Mucosa of descending colon (tissue), 3 donors: ENCODE data around the gene ACOT8. TPM values are rescaled to one million over a fixed set of nuclear protein-coding genes. Genes with fewer than 3 reads are reported as not detected.
"Not testable (repeated sequence)": the region's sequence is repeated elsewhere in the genome, so short reads cannot be mapped to it uniquely, and the experiment has no call there.

Experiments used
- ATAC-seq: fragments of 200-7000 bp; cut with Tn5 transposase; one replicate; pipeline ENCODE4 v1.9.1; 2020; ENCODE audit warnings: mild to moderate bottlenecking, moderate library complexity
- DNase-seq, 3 donors: peaks; one replicate each; pipeline ENCODE4 v3.0.0-alpha.2; 2020
- H3K36me3 ChIP-seq: fragments of 200-600 bp; one replicate; pipeline ENCODE4 v1.8.0; 2021; ENCODE audit warnings: low read depth, mild to moderate bottlenecking
- H3K4me1 ChIP-seq: fragments of 200-600 bp; one replicate; pipeline ENCODE4 v1.8.0; 2021; ENCODE audit warnings: low read depth, mild to moderate bottlenecking
- H3K4me3 ChIP-seq: fragments of 200-600 bp; one replicate; pipeline ENCODE4 v1.8.0; 2021; ENCODE audit warnings: mild to moderate bottlenecking
- H3K9me3 ChIP-seq: fragments of 200-600 bp; one replicate; pipeline ENCODE4 v1.8.0; 2021; ENCODE audit warnings: mild to moderate bottlenecking
- CTCF ChIP-seq: fragments of 200-600 bp; IDR thresholded peaks from one replicate; pipeline ENCODE4 v1.8.0; 2022; ENCODE audit warnings: antibody characterized with exemption, mild to moderate bottlenecking
- intact Hi-C, 2 donors: fragments of 100-400 bp; cut with DNase I in 1 of 2; cut with micrococcal nuclease in 1 of 2; formaldehyde crosslinking; loops; one replicate each; pipeline versions ENCODE4 v1.11.0 to v1.11.1; 2022; cut with DNase I, micrococcal nuclease
- total RNA-seq, 3 donors: library from RNA; stranded (reverse); fragmentation: NEBNext Ultra II Directional in 2 of 3; extraction: Animal tissue kit (Norgen Biotek cat#: 25700) in 2 of 3; gene quantifications; one replicate each; pipeline versions ENCODE4 v1.2.1 to v1.2.4, GENCODE V29; 2021 to 2023
- donor health status: DM: no; HTN: no; CAD: no; lungs with moderate emphysema.
- donor health status: DM: no; HTN: no; CAD: no.
- donor health status: DM: no; HTN: yes; CAD: no.

Gene ACOT8
- total RNA-seq, 3 donors from 2014 or later = 31.1 to 61.0 (median 32.9) TPM

- no peak for TF ChIP-seq CTCF
- H3K4me3 ChIP-seq = no peak overlapping the region
- H3K9me3 ChIP-seq = no peaks in the 10 kb centered on the region
- H3K4me1 ChIP-seq = peaks cover 6% of the 10 kb centered on the region
- no peak for DNase-seq
- ATAC-seq = no peak
- intact Hi-C loops = no loop called here
- H3K36me3 ChIP-seq = no peaks in the 10 kb centered on the region
Observed at GRCh38 chr20:45882469-45883099, 25.4 kb upstream of the ACOT8 start.

GRCh38 chr20:45880988-45881788 lies 24.0 kb upstream of the ACOT8 start, which contains the start of gene ZSWIM1:
ZSWIM1 (plus strand) TSS chr20:45881227; CDS start chr20:45882593, 1,366 bp downstream.
- H3K36me3 ChIP-seq = no peaks in the 10 kb centered on the region
- peak; percentile 99 to 100 (median 100) for DNase-seq
- H3K4me3 ChIP-seq = peak within 1 kb of the TSS; percentile 23
- H3K4me1 ChIP-seq = peaks cover 6% of the 10 kb centered on the region
- H3K9me3 ChIP-seq = no peaks in the 10 kb centered on the region
- intact Hi-C loops = no loop called here
- ATAC-seq = peak; percentile 99
- no peak for TF ChIP-seq CTCF

GRCh38 chr20:45878076-45878761 lies 21.0 kb upstream of the ACOT8 start:
- DNase-seq (no peak), ATAC-seq (no peak)
- Histone ChIP-seq H3K4me1 (peaks cover 6% of the 10 kb centered on the region), H3K36me3 (no peaks in the 10 kb centered on the region), H3K4me3 (no peak overlapping the region), H3K9me3 (no peaks in the 10 kb centered on the region)
- TF ChIP-seq CTCF = no peak
- intact Hi-C loops = no loop called here

GRCh38 chr20:45874576-45874975 lies 17.4 kb upstream of the ACOT8 start:
- Histone ChIP-seq H3K4me3 (no peak overlapping the region), H3K36me3 (no peaks in the 10 kb centered on the region), H3K9me3 (no peaks in the 10 kb centered on the region), H3K4me1 (no peaks in the 10 kb centered on the region)
- no peak for TF ChIP-seq CTCF
- intact Hi-C loops = no loop called here
- ATAC-seq (no peak), DNase-seq (no peak)

GRCh38 chr20:45874104-45874481 lies 16.9 kb upstream of the ACOT8 start:
- H3K36me3 ChIP-seq, H3K9me3 ChIP-seq, H3K4me3 ChIP-seq, DNase-seq, ATAC-seq, H3K4me1 ChIP-seq, intact Hi-C loops: not testable (repeated sequence)
